Limb (tissue), 2 donors: ENCODE measurements around the gene TRA2A.

Experiments
- DNase-seq, 2 donors: peaks; one replicate each; pipeline ENCODE4 v3.0.0-alpha.2; 2016; ENCODE audit errors: extremely low spot score in 2 of 2

TRA2A gene

DNA sequence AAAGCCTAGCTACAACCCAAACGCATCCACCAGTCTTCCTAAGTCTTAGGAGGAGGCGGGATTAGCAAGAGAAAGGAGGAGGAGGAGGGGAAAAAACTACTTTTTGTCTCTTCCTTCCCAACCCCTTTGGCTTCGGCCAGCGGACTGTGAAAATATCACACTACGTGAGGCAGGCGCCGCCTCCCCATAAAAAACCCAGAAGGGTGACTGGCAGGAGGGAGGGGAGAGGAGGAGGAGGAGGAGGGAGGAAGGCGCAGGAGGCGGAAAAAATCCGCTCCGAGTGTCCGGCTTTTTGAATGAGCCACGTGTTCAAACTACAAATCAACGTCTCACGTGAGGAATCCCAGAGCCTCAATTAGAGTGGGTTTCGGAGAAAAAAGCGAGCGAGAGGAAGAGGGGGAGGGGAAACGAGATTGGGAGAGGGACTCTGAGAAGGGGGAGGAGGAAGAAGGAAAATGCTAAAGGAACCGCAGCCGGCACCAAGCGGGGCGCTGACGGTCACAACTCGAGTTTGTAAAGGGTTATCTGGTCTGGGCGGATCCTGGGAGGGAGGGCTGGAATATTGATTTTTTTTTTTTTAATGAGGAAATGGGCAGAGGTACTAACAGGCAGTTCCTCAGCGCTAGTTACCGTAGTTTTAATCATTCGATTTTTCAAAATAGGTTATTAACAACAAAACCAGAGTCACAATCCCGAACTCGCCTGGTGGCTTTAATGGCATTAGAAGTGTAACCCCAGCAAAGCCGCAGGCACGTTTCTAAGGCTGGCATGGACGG lies 61.3 kb downstream of the TRA2A start, which contains the start of gene IGF2BP3:
Gene IGF2BP3 (minus strand): TSS at position 162 of the 776 bp plus-strand sequence. CDS start 381 bp downstream, outside the sequence.
- peak; percentile 92 to 95 for DNase-seq

- no peak for DNase-seq
Measured at GRCh38 chr7:23469961-23470250, 61.9 kb downstream of the TRA2A start.

GRCh38 chr7:23469150-23469960 lies 62.4 kb downstream of the TRA2A start:
- peak in 1 of 2 donors; percentile 73 for DNase-seq

- DNase-seq, result peak in 1 of 2 donors; percentile 63
Measured at GRCh38 chr7:23468526-23469149, 63.1 kb downstream of the TRA2A start.

GRCh38 chr7:23467806-23468525 lies 63.8 kb downstream of the TRA2A start:
- DNase-seq, result peak; percentile 48 to 64

DNA sequence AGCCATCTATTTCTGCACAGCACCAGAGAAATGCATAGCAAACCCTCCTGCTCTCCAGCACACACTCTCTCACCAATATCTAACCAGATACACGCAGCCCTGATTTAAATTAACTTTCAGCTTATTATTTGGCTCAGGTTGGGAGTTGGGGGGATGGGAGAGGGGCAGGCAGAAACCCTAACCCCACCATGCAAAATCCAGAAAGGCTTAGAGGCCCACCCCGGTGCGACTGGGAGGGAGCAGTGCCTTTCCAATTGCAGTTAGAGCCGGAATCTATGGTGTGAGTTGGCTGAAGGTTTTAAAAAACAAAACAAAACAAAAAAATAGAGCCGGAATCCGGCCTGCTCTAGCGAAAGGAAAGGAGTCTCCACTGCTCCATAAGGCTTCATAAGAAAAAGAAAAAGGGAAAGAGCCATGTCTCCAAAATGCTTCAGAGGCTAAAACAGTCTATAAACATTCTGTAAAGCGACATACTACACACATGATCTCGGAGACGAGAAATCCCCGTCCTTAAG lies 64.4 kb downstream of the TRA2A start:
- peak in 1 of 2 donors; percentile 44 for DNase-seq

- no peak for DNase-seq
Measured at GRCh38 chr7:23462846-23463245, 68.9 kb downstream of the TRA2A start.

DNA sequence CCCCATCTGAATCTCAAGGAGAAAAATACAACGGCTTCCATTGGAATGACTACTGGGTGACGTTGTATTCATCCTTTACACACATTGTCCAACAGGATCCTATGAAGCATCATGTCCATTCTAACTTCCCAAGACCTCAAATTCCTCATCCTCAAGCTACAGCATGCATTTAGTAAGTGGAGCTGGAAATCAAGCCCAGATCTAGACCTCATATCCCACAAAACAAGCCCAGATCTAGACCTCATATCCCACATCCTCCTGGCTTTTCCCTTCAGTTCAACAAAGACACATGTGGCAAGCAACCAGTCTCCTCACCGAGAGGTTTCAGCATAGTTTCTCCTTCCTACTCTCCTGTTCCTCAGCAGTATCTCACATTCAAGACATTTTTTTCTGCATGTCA lies 73.7 kb downstream of the TRA2A start:
- no peak for DNase-seq

- DNase-seq, result no peak
Measured at GRCh38 chr7:23456093-23456492, 75.7 kb downstream of the TRA2A start.

DNA sequence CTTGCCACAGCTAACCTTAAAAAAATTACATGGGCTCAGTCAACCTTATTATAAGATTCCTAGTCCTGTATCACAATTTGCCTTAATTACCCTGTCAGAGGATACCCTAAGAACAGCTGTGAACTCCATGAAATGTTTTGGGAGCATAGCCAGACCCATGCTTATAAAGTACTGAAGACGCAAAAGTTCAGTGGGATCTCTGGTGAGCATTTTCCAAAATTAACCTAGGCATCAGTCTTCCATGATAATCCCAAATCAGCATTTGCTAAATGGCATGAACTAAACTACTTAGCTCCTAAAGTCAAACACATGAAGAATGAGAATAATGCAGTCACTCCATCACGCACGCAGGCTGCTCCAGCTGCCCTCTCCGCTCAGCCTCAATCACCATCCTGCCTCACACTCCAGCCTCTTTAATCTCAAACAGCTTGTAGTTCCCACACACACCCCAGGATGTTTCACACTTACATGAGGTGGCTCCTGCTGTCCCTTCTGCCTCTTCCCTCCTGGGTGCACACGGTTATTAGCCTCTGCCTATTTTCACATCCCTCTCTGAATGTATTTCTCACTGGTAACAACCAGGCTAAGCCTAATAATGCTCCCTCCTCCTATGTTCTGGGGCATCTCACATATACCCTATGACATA lies 76.8 kb downstream of the TRA2A start:
- DNase-seq, result no peak
